ENCODE measurements around the gene CALHM4.

DNA sequence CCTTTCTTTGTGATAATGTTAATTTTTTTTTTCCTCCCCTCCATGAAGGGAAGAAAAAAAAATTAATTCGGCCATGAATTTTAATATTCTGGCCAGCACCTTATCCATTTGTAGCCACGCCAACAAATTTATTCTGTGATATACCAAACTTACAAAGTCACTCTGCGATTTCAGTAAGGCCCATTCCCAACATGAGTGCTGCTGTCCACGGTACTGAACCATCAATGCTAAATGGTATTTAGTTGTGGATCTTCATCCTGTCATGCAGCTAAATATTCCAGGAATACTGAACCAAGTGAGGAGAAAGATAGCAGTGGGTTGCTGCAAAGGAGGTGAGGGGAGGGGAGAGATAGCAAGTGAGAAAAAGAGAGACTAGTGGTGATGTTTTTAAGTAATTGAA, 43.3 kb downstream of the CALHM4 start:
- TF ChIP-seq POLR2A (IDR thresholded peaks at IDR 0.05; ENCODE audit: low read depth, low read length) (no peak), POLR2AphosphoS5 (IDR thresholded peaks at IDR 0.05; ENCODE audit: low read depth, low read length) (no peak)
